Breast epithelium (tissue), 4 donors: ENCODE data around the gene RAP1GAP2. TPM values are rescaled to one million over a fixed set of nuclear protein-coding genes. Genes with fewer than 3 reads are reported as not detected.

Experiments used
- DNase-seq, 2 donors: peaks; one replicate each; pipeline ENCODE4 v3.0.0-alpha.2; 2019; ENCODE audit warnings: low spot score in 2 of 2
- H3K27ac ChIP-seq, 2 donors: fragments of 200-600 bp; sonication (generic) in 1 of 2; one replicate each; pipeline ENCODE4 v1.5.1; 2016 to 2019; ENCODE audit warnings: mild to moderate bottlenecking in 1 of 2
- H3K27me3 ChIP-seq, 2 donors: fragments of 200-600 bp; sonication (generic) in 1 of 2; one replicate each; pipeline versions ENCODE4 v1.5.1 to v1.6.0; 2017 to 2019; ENCODE audit warnings: control low read depth in 1 of 2, mild to moderate bottlenecking in 1 of 2
- H3K36me3 ChIP-seq: fragments of 200-600 bp; one replicate; pipeline ENCODE4 v1.5.1; 2019
- H3K4me1 ChIP-seq, 2 donors: fragments of 200-600 bp; sonication (generic); one replicate each; pipeline ENCODE4 v1.5.1; 2016 to 2019; ENCODE audit warnings: control low read depth in 1 of 2
- H3K4me3 ChIP-seq, 3 donors: fragments of 200-600 bp; sonication (generic); 1 replicate in 2 of 3; 2 replicates in 1 of 3; pipeline ENCODE4 v1.5.1; 2016 to 2019; ENCODE audit warnings: mild to moderate bottlenecking in 3 of 3, moderate library complexity in 2 of 3
- H3K9me3 ChIP-seq, 2 donors: fragments of 200-600 bp; sonication (generic) in 1 of 2; one replicate each; pipeline ENCODE4 v1.5.1; 2016 to 2019; ENCODE audit warnings: control low read depth in 1 of 2
- POLR2A ChIP-seq: fragments of 450-650 bp; IDR thresholded peaks from one replicate; pipeline ENCODE4 v1.6.1; 2016; ENCODE audit warnings: antibody characterized with exemption, mild to moderate bottlenecking, moderate library complexity
- POLR2AphosphoS5 ChIP-seq, 3 donors: sonication (generic); formaldehyde crosslinking; IDR thresholded peaks; one replicate each; pipeline ENCODE4 v1.6.1; 2017; ENCODE audit warnings: antibody characterized with exemption in 3 of 3
- intact Hi-C: fragments of 100-400 bp; cut with DNase I; formaldehyde crosslinking; loops from one replicate; pipeline ENCODE4 v1.15.1; 2023; ENCODE audit warnings: low total_unique reads
- total RNA-seq, 3 donors: library from RNA; depleted of rRNA; stranded (reverse); fragments of >200 nt; gene quantifications; one replicate each; pipeline ENCODE4 v1.1.0, GENCODE V29; 2016
- TF ChIP-seq, protein P1 (sequence below), 3 donors: fragments of 450-650 bp; IDR thresholded peaks; one replicate each; pipeline ENCODE4 v1.5.1; 2016 to 2017; ENCODE audit warnings: antibody characterized with exemption in 3 of 3, mild to moderate bottlenecking in 3 of 3, moderate library complexity in 3 of 3

RAP1GAP2 gene
- total RNA-seq, 3 donors from 2014 or later, result 5.3 to 23.4 (median 10.8) TPM

DNA sequence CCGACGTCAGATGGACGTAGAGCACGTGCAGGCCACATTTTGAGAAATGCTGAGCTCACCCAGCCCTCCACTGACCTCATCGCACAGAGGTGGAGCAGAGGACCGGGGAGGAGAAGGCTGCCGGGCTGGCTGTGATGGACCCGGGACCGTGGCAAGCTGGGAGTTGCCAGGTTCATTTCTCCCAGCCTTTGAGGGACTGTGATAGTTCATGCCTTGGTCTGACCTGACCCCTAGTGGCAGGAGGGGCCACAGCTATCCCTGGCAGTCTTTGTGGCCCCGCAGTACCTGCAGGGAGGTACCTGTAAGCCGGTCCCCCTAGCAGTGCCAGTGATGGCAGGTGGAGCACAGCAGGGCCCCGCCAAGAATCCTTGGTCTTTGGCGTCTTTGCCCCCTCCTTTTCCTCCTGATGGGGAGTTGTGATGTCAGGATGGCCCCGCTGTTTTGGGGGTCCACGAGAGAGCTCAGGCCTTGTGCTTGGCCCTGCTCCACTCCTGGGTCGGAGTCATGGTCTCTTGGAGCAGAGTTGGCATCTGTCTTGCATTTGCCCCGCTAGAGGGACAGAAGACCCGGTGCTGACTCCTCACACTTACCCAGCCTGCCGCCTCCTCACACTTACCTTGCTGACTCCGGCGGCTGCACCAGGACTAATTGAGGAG, 216.8 kb downstream of the RAP1GAP2 start:
- Histone ChIP-seq H3K27me3 (no peaks in the 10 kb centered on the region), H3K36me3 (no peaks in the 10 kb centered on the region), H3K27ac (no peak overlapping the region), H3K4me1 (no peaks in the 10 kb centered on the region), H3K9me3 (no peaks in the 10 kb centered on the region), H3K4me3 (no peak overlapping the region)
- DNase-seq, result peak; percentile 50 to 67
- intact Hi-C loops, result no loop called here
- TF ChIP-seq POLR2AphosphoS5 (IDR thresholded peaks at IDR 0.05), result no peak
- TF ChIP-seq, protein P1, sequence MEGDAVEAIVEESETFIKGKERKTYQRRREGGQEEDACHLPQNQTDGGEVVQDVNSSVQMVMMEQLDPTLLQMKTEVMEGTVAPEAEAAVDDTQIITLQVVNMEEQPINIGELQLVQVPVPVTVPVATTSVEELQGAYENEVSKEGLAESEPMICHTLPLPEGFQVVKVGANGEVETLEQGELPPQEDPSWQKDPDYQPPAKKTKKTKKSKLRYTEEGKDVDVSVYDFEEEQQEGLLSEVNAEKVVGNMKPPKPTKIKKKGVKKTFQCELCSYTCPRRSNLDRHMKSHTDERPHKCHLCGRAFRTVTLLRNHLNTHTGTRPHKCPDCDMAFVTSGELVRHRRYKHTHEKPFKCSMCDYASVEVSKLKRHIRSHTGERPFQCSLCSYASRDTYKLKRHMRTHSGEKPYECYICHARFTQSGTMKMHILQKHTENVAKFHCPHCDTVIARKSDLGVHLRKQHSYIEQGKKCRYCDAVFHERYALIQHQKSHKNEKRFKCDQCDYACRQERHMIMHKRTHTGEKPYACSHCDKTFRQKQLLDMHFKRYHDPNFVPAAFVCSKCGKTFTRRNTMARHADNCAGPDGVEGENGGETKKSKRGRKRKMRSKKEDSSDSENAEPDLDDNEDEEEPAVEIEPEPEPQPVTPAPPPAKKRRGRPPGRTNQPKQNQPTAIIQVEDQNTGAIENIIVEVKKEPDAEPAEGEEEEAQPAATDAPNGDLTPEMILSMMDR (IDR thresholded peaks at IDR 0.05), result peak; percentile 42 to 84 (median 83)

DNA sequence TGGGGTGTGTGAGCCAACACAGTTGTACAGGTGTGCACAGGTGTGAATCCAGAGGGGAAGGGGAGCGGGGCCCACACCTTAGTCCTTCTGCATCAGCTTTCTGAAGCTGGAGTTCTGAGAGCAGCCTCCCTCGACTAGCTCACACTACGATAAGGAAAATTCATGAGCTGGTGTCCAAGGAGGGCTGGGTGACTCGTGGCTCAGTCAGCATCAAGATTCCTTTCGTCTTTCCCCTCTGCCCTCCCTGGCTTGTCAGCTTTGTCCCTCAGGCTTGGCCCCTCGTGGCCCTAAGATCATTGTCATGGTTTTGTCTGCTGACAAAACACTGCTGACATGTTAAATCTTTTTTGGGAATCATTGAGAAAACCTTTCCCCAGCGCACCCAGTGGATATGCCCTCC, 219.7 kb downstream of the RAP1GAP2 start:
- Histone ChIP-seq H3K4me3 (no peak overlapping the region), H3K4me1 (no peaks in the 10 kb centered on the region), H3K9me3 (no peaks in the 10 kb centered on the region), H3K36me3 (no peaks in the 10 kb centered on the region), H3K27ac (no peak overlapping the region), H3K27me3 (no peaks in the 10 kb centered on the region)
- intact Hi-C loops, result no loop called here
- TF ChIP-seq POLR2AphosphoS5 (IDR thresholded peaks at IDR 0.05) (no peak), POLR2A (no peak)
- TF ChIP-seq, protein P1 (IDR thresholded peaks at IDR 0.05), result no peak
- DNase-seq, result no peak

DNA sequence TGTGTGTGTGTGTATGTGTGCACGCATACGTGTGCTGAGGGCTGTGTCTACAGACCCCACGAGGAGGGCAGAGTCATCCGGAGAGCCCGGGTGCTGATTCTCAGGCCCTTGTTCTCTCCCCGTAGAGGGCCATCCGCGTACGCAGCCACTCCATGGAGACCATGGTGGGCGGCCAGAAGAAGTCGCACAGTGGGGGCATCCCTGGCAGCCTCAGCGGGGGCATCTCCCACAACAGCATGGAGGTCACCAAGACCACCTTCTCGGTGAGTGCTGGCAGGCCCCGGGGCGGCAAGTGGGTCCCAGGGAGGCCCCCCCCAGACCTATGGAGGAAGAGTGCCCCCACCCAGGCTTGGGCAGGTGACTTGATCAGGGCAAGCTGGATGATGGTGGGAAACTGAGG, 221.7 kb downstream of the RAP1GAP2 start:
- no peak for DNase-seq
- no peaks in the 10 kb centered on the region for H3K27me3 ChIP-seq
- H3K36me3 ChIP-seq, result no peaks in the 10 kb centered on the region
- intact Hi-C loops, result no loop called here
- no peak overlapping the region for H3K4me3 ChIP-seq
- no peak overlapping the region for H3K27ac ChIP-seq
- H3K4me1 ChIP-seq, result no peaks in the 10 kb centered on the region
- H3K9me3 ChIP-seq, result peaks cover 5 to 15% of the 10 kb centered on the region in 2 donors
- TF ChIP-seq POLR2AphosphoS5 (IDR thresholded peaks at IDR 0.05) (no peak), POLR2A (no peak)
- TF ChIP-seq, protein P1 (IDR thresholded peaks at IDR 0.05), result no peak

DNA sequence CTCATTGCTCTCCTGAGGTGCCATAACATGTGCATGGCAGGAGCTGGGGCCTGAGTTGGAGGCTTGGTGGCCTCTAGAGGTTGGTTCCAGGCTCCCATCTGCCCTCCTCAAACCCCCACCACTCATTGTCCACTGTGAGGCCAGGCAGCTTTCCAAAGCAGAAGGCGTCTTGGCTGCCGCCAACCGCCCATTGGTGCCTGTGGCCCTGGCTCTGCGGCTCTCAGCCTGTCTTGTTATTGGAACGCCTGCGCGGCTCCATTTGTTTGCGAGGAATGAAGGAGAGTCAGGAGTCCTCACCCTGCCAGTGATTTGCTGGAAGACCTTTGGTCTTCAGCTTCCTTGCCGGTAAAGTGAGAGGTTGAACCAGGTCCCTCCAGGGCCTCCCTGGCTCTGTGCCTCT, 223.5 kb downstream of the RAP1GAP2 start:
- Histone ChIP-seq H3K27ac (no peak overlapping the region), H3K4me3 (no peak overlapping the region), H3K27me3 (no peaks in the 10 kb centered on the region), H3K36me3 (no peaks in the 10 kb centered on the region), H3K9me3 (peaks cover 10 to 19% of the 10 kb centered on the region in 2 donors), H3K4me1 (no peaks in the 10 kb centered on the region)
- intact Hi-C loops, result no loop called here
- TF ChIP-seq POLR2AphosphoS5 (IDR thresholded peaks at IDR 0.05), result no peak
- TF ChIP-seq POLR2A, result no peak
- TF ChIP-seq, protein P1 (IDR thresholded peaks at IDR 0.05), result no peak
- DNase-seq, result no peak

DNA sequence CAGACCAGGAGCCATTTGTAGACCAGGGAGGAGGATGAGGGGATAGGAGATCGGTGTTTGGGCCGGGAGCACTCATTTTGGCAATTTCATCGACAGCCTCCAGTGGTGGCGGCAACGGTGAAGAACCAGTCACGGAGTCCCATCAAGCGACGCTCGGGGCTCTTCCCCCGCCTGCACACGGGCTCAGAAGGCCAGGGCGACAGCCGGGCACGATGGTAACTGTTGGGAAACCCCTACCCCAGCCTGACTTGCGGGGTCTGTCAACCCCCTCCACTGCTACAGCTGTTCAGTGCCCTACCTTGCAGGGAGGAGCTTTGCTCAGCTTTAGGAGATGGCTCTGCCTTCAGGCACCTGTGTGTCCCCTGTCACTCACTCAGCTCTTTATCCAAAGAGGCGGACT, 224.1 kb downstream of the RAP1GAP2 start:
- H3K27ac ChIP-seq, result no peak overlapping the region
- no peaks in the 10 kb centered on the region for H3K27me3 ChIP-seq
- intact Hi-C loops, result no loop called here
- H3K4me1 ChIP-seq, result no peaks in the 10 kb centered on the region
- H3K4me3 ChIP-seq, result no peak overlapping the region
- TF ChIP-seq POLR2AphosphoS5 (IDR thresholded peaks at IDR 0.05), result no peak
- TF ChIP-seq POLR2A, result no peak
- TF ChIP-seq, protein P1 (IDR thresholded peaks at IDR 0.05), result no peak
- no peaks in the 10 kb centered on the region for H3K36me3 ChIP-seq
- peak in 1 of 2 donors; percentile 40 for DNase-seq
- peaks cover 10 to 19% of the 10 kb centered on the region in 2 donors for H3K9me3 ChIP-seq
